ENCODE measurements around the gene ROR1. TPM values are rescaled to one million over a fixed set of nuclear protein-coding genes. Genes with fewer than 3 reads are reported as not detected.

The ROR1 gene
- total and polyA plus RNA-seq, 2 of the 4 experiments (the other 2 are of a cell fraction), result 4.4 to 10.0 TPM

DNA sequence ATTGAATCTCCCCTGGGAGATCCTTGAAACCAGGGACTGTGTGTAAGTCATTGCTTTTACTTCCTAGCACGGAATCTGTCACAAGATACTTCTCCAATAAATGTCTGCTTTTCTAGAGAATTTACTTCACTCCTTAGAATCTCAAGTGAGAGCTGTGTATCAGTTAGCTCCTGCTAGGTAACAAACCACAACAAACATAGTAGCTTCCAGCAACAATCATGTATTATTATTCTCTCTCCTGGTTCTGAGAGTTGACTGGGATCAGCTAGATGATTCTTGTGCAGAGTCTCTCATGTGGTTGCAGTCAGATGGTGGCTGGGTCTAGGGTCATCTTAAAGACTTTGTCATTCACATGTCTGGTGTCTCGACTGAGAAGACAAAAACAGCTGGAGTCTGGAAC lies 262.7 kb downstream of the ROR1 start:
- Histone ChIP-seq H2BK20ac (ENCODE audit: low read depth, low read length) (no peak overlapping the region), H3K36me3 (ENCODE audit: control insufficient read depth, insufficient read depth, low read length) (no peaks in the 10 kb centered on the region), H2AK5ac (ENCODE audit: low read depth, low read length) (no peak overlapping the region), H3K9ac (ENCODE audit: low read depth, low read length) (no peak overlapping the region), H3K27ac (ENCODE audit: insufficient read depth, low read length) (no peak overlapping the region), H2AFZ (replicated peaks; ENCODE audit: low read length, poor library complexity) (no peak overlapping the region), H4K8ac (ENCODE audit: low read depth in 2 of 2, low read length in 2 of 2) (no peak overlapping the region), H4K20me1 (ENCODE audit: insufficient read depth, low read length) (peaks cover 6% of the 10 kb centered on the region; the same call in 1 of the 2 replicates), H4K5ac (ENCODE audit: low read depth, low read length) (no peak overlapping the region), H3K79me1 (ENCODE audit: low read depth in 1 of 2, low read length in 2 of 2) (no peaks in the 10 kb centered on the region), H2BK5ac (ENCODE audit: low read depth, low read length, poor library complexity, severe bottlenecking) (no peak overlapping the region), H3K18ac (ENCODE audit: low read depth, low read length) (no peak overlapping the region; the same call in 1 of the 2 replicates), H4K91ac (ENCODE audit: insufficient read depth, low read depth, low read length) (no peak overlapping the region), H3K4ac (ENCODE audit: low read depth, low read length) (no peak overlapping the region), H3K9me3 (ENCODE audit: control insufficient read depth, insufficient read depth, low read length) (no peaks in the 10 kb centered on the region), H3K4me2 (ENCODE audit: low read depth, low read length) (no peak overlapping the region), H3K56ac (ENCODE audit: extremely low read depth, insufficient read depth, low read length) (no peak overlapping the region), H2BK120ac (ENCODE audit: low read depth, low read length) (no peak overlapping the region), H3K4me3 (ENCODE audit: insufficient read depth, low read depth, low read length) (no peak overlapping the region), H3K9me1 (ENCODE audit: insufficient read depth, low read length) (peaks cover 15% of the 10 kb centered on the region), H3K4me1 (ENCODE audit: control insufficient read depth, insufficient read depth, low read length) (peaks cover 12% of the 10 kb centered on the region), H2AK9ac (replicated peaks; ENCODE audit: low read depth, low read length, poor library complexity) (no peak overlapping the region), H3K27me3 (ENCODE audit: control insufficient read depth, insufficient read depth, low read length) (no peaks in the 10 kb centered on the region), H2BK15ac (ENCODE audit: low read depth, low read length) (no peak overlapping the region), H3K23ac (ENCODE audit: low read depth, low read length) (no peak overlapping the region), H3K14ac (replicated peaks; ENCODE audit: low read depth, low read length) (no peak overlapping the region)
- dilution Hi-C loops (cut with HindIII; ENCODE audit: low sequenced_read_pairs, unreplicated experiment), result no loop called here
- intact Hi-C loops (cut with micrococcal nuclease), result loop anchor here (10.0 kb wide), 1 partner anchor 208 kb away; no protein-coding TSS in a partner anchor
- no peak for ATAC-seq (ENCODE audit: low read depth)
- TF ChIP-seq FOS (IDR thresholded peaks at IDR 0.05; ENCODE audit: low read depth, low read length), result no peak
- TF ChIP-seq NFE2L2 (IDR thresholded peaks at IDR 0.05; ENCODE audit: low read depth, low read length), result no peak
- TF ChIP-seq, protein P1, sequence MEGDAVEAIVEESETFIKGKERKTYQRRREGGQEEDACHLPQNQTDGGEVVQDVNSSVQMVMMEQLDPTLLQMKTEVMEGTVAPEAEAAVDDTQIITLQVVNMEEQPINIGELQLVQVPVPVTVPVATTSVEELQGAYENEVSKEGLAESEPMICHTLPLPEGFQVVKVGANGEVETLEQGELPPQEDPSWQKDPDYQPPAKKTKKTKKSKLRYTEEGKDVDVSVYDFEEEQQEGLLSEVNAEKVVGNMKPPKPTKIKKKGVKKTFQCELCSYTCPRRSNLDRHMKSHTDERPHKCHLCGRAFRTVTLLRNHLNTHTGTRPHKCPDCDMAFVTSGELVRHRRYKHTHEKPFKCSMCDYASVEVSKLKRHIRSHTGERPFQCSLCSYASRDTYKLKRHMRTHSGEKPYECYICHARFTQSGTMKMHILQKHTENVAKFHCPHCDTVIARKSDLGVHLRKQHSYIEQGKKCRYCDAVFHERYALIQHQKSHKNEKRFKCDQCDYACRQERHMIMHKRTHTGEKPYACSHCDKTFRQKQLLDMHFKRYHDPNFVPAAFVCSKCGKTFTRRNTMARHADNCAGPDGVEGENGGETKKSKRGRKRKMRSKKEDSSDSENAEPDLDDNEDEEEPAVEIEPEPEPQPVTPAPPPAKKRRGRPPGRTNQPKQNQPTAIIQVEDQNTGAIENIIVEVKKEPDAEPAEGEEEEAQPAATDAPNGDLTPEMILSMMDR (conservative IDR thresholded peaks at IDR 0.05; ENCODE audit: low read depth, low read length), result no peak
- no peak for TF ChIP-seq MAZ (IDR thresholded peaks at IDR 0.05; ENCODE audit: borderline replicate concordance, low read depth, low read length)
- no peak for TF ChIP-seq USF2 (IDR thresholded peaks at IDR 0.05; ENCODE audit: low read depth, low read length)
- no peak for TF ChIP-seq POLR2A (IDR thresholded peaks at IDR 0.05; ENCODE audit: low read depth, low read length)
- no peak for TF ChIP-seq SMC3 (IDR thresholded peaks at IDR 0.05; ENCODE audit: low read depth, low read length)
- no peak for TF ChIP-seq MXI1 (IDR thresholded peaks at IDR 0.05; ENCODE audit: borderline replicate concordance, low read depth, low read length)
- TF ChIP-seq, protein P2, sequence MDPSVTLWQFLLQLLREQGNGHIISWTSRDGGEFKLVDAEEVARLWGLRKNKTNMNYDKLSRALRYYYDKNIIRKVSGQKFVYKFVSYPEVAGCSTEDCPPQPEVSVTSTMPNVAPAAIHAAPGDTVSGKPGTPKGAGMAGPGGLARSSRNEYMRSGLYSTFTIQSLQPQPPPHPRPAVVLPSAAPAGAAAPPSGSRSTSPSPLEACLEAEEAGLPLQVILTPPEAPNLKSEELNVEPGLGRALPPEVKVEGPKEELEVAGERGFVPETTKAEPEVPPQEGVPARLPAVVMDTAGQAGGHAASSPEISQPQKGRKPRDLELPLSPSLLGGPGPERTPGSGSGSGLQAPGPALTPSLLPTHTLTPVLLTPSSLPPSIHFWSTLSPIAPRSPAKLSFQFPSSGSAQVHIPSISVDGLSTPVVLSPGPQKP (IDR thresholded peaks at IDR 0.05; ENCODE audit: borderline replicate concordance, low read depth, low read length), result no peak
- TF ChIP-seq MAFK (IDR thresholded peaks at IDR 0.05; ENCODE audit: low read depth, low read length), result no peak
- no peak for TF ChIP-seq BHLHE40 (IDR thresholded peaks at IDR 0.05; ENCODE audit: low read depth, low read length)
- no peak for TF ChIP-seq CEBPB (IDR thresholded peaks at IDR 0.05; ENCODE audit: low read depth, low read length)
- TF ChIP-seq RCOR1 (IDR thresholded peaks at IDR 0.05; ENCODE audit: insufficient replicate concordance, low read length), result no peak
- TF ChIP-seq RAD21 (IDR thresholded peaks at IDR 0.05; ENCODE audit: low read length), result no peak
- no peak for TF ChIP-seq CHD1 (IDR thresholded peaks at IDR 0.05; ENCODE audit: low read depth, low read length)
- no peak for TF ChIP-seq RFX5 (IDR thresholded peaks at IDR 0.05; ENCODE audit: low read depth, low read length)
- no peak for DNase-seq
- in situ Hi-C loops (cut with MboI; ENCODE audit: low sequenced_read_pairs), result no loop called here
- no CpG with 5 or more reads among the region's 2 CpGs for WGBS, 2 experiments (ENCODE audit: extremely low coverage in 2 of 2, insufficient read length in 1 of 2)
- ChIA-PET POLR2A (ENCODE audit: unreplicated experiment) (no interaction called here), CTCF (interaction anchor here (0.5 kb wide), 1 partner anchor 203 kb away, joined by 4 read pairs; no protein-coding TSS in a partner anchor)
- BruUV-seq (replicated peaks), result no TSS peak
